GM12878 (cell line): ENCODE data around the gene PVALEF. TPM values are rescaled to one million over a fixed set of nuclear protein-coding genes. Genes with fewer than 3 reads are reported as not detected.

Experiments
- ATAC-seq: fragments of 200-7000 bp; cut with Tn5 transposase; 3 replicates; pipeline ENCODE4 v1.9.1; 2020; ENCODE audit warnings: mild to moderate bottlenecking, moderate library complexity
- BruUV-seq: library from RNA; stranded (reverse); fragments of 400-500 nt; replicated peaks from 2 replicates; lab custom pipeline; 2021; lab: Mats Ljungman, UMichigan
- CTCF ChIA-PET: fragments of 300-600 bp; sonication (Branson Sonifier 250); formaldehyde crosslinking; extraction: SDS; loops from one replicate; lab custom pipeline; 2021; ENCODE audit warnings: inconsistent platforms; lab: Yijun Ruan, JAX
- POLR2A ChIA-PET: fragments of 350-600 bp; formaldehyde crosslinking; extraction: SDS; loops from one replicate; lab custom pipeline; 2021; ENCODE audit warnings: inconsistent platforms; lab: Charles Lee
- RAD21 ChIA-PET: fragments of 300-600 bp; sonication (Branson Sonifier 250); formaldehyde crosslinking; loops from one replicate; lab custom pipeline; 2023; ENCODE audit warnings: antibody characterized with exemption; ENCODE audit not compliant: unreplicated experiment; lab: Charles Lee
- SMC1A ChIA-PET: fragments of 300-600 bp; sonication (Branson Sonifier 250); formaldehyde crosslinking; loops from one replicate; lab custom pipeline; 2023; ENCODE audit not compliant: unreplicated experiment, uncharacterized antibody; lab: Charles Lee
- DNase-seq: peaks from one replicate; pipeline ENCODE4 v3.0.0-alpha.2; 2011; ENCODE audit warnings: low read depth, low spot score
- FAIRE-seq: peaks from 3 replicates; lab custom pipeline; 2011; peaks lifted over from hg19 to GRCh38; lab: Jason Lieb, UNC
- H2AFZ ChIP-seq: 2 replicates; pipeline ENCODE4 v1.6.0; 2011; ENCODE audit warnings: low read depth, low read length, control low read depth; ENCODE audit not compliant: control insufficient read depth
- H3K27ac ChIP-seq: 2 replicates; pipeline ENCODE4 v1.5.1; 2011; ENCODE audit warnings: control low read depth; ENCODE audit not compliant: control insufficient read depth, insufficient read depth
- H3K27me3 ChIP-seq, 2 experiments: replicated peaks in 1 of 2; 2 replicates each; pipeline versions ENCODE4 v1.6.0 to v1.6.1; 2011; ENCODE audit warnings: low read length in 1 of 2; ENCODE audit not compliant: control insufficient read depth in 2 of 2, insufficient read depth in 2 of 2
- H3K36me3 ChIP-seq, 2 experiments: 2 replicates each; pipeline ENCODE4 v1.5.1; 2011; ENCODE audit warnings: low read length in 1 of 2; ENCODE audit not compliant: control insufficient read depth in 2 of 2, insufficient read depth in 2 of 2
- H3K4me1 ChIP-seq: 2 replicates; pipeline ENCODE4 v1.6.1; 2011; ENCODE audit warnings: mild to moderate bottlenecking, low read length, moderate library complexity, mixed read lengths; ENCODE audit not compliant: control insufficient read depth, insufficient read depth
- H3K4me2 ChIP-seq: 2 replicates; pipeline ENCODE4 v1.6.0; 2011; ENCODE audit warnings: control low read depth; ENCODE audit not compliant: control insufficient read depth, insufficient read depth
- H3K4me3 ChIP-seq: fragments of 200-600 bp; sonication (generic); 2 replicates; pipeline ENCODE4 v1.5.1; 2016
- H3K79me2 ChIP-seq: 2 replicates; pipeline ENCODE4 v1.6.0; 2011; ENCODE audit warnings: low read length; ENCODE audit not compliant: control insufficient read depth, insufficient read depth
- H3K9ac ChIP-seq: 2 replicates; pipeline ENCODE4 v1.8.0; 2011; ENCODE audit warnings: low read length, control low read depth, mixed read lengths; ENCODE audit not compliant: control insufficient read depth, insufficient read depth
- H3K9me3 ChIP-seq: replicated peaks from 3 replicates; pipeline ENCODE4 v1.5.1; 2011; ENCODE audit warnings: mild to moderate bottlenecking, low read length; ENCODE audit not compliant: control insufficient read depth, insufficient read depth
- H4K20me1 ChIP-seq: 2 replicates; pipeline ENCODE4 v1.6.0; 2011; ENCODE audit not compliant: control insufficient read depth, insufficient read depth
- ATF7 ChIP-seq: fragments of 450-650 bp; IDR thresholded peaks from 2 replicates; pipeline ENCODE4 v1.6.1; 2016; ENCODE audit warnings: low read depth, mild to moderate bottlenecking
- CHD2 ChIP-seq: IDR thresholded peaks from 2 replicates; pipeline ENCODE4 v1.6.1; 2011; ENCODE audit warnings: low read depth, low read length, improper control_type of control experiment, borderline replicate concordance
- EED ChIP-seq: sonication (generic); IDR thresholded peaks from 2 replicates; pipeline ENCODE4 v1.6.1; 2016; ENCODE audit warnings: antibody characterized with exemption, low read depth
- EGR1 ChIP-seq, 2 experiments: IDR thresholded peaks; 1 replicate in 1 of 2; 2 replicates in 1 of 2; pipeline ENCODE4 v1.6.1; 2011 to 2012; ENCODE audit warnings: low read depth in 2 of 2, low read length in 2 of 2, borderline replicate concordance in 1 of 2, mild to moderate bottlenecking in 1 of 2, moderate library complexity in 1 of 2
- EZH2 ChIP-seq: IDR thresholded peaks from 2 replicates; pipeline ENCODE4 v1.6.1; 2012; ENCODE audit warnings: low read depth, mild to moderate bottlenecking, control low read depth, inconsistent platforms, low read length, borderline replicate concordance; ENCODE audit not compliant: control insufficient read depth
- MTA3 ChIP-seq: IDR thresholded peaks from 2 replicates; pipeline ENCODE4 v1.6.1; 2012; ENCODE audit warnings: low read length, inconsistent platforms, borderline replicate concordance
- NBN ChIP-seq: fragments of 450-650 bp; IDR thresholded peaks from 2 replicates; pipeline ENCODE4 v1.6.1; 2016
- NFYB ChIP-seq: IDR thresholded peaks from 2 replicates; pipeline ENCODE4 v1.6.1; 2011; ENCODE audit warnings: low read depth, mild to moderate bottlenecking, low read length, improper control_type of control experiment, moderate library complexity; ENCODE audit not compliant: insufficient read depth
- PAX8 ChIP-seq: fragments of 450-650 bp; IDR thresholded peaks from 2 replicates; pipeline ENCODE4 v1.6.1; 2017; ENCODE audit warnings: mild to moderate bottlenecking, moderate library complexity
- SIX5 ChIP-seq: IDR thresholded peaks from 2 replicates; pipeline ENCODE4 v1.6.1; 2011; ENCODE audit warnings: mild to moderate bottlenecking, low read depth, low read length, moderate library complexity; ENCODE audit not compliant: severe bottlenecking
- SREBF1 ChIP-seq: IDR thresholded peaks from 2 replicates; pipeline ENCODE4 v1.6.1; 2012; ENCODE audit warnings: mild to moderate bottlenecking, low read length
- SRF ChIP-seq, 2 experiments: IDR thresholded peaks; 2 replicates each; pipeline ENCODE4 v1.6.1; 2011; ENCODE audit warnings: low read depth in 2 of 2, low read length in 2 of 2, mild to moderate bottlenecking in 1 of 2, moderate library complexity in 1 of 2
- SUPT20H ChIP-seq: IDR thresholded peaks from 2 replicates; pipeline ENCODE4 v1.6.1; 2011; ENCODE audit warnings: low read depth, mild to moderate bottlenecking, low read length, moderate library complexity, borderline replicate concordance; ENCODE audit not compliant: control insufficient read depth
- ZNF207 ChIP-seq: fragments of 450-650 bp; IDR thresholded peaks from 2 replicates; pipeline ENCODE4 v1.6.1; 2014; ENCODE audit warnings: antibody characterized with exemption, mild to moderate bottlenecking, borderline replicate concordance
- ZNF217 ChIP-seq: fragments of 450-650 bp; IDR thresholded peaks from 2 replicates; pipeline ENCODE4 v1.6.1; 2017; ENCODE audit warnings: antibody characterized with exemption, mild to moderate bottlenecking
- WGBS: methylation state at CpG from one replicate; pipeline ENCODE4 v1.1.6; 2016; ENCODE audit warnings: low lambda C conversion rate; ENCODE audit not compliant: insufficient replicate concordance, insufficient coverage; ENCODE audit errors: missing lambda C conversion rate; 5-methylcytosine and 5-hydroxymethylcytosine counted together
- in situ Hi-C: fragments of 300-500 bp; cut with MboI; formaldehyde crosslinking; loops from 9 replicates; pipeline ENCODE4 v1.14.3; 2018; ENCODE audit warnings: mixed read lengths
- intact Hi-C: fragments of 100-400 bp; cut with micrococcal nuclease; formaldehyde crosslinking; loops from one replicate; pipeline ENCODE4 v1.14.2; 2022; ENCODE audit not compliant: unreplicated experiment
- polyA plus RNA-seq, 11 experiments: library from polyadenylated mRNA; depleted of rRNA in 4 of 11; unstranded in 6 of 11; stranded (reverse) in 5 of 11; fragments of >200 nt; fragmentation: Nextera tagmentation in 4 of 11; fragmentation: Illumina TruSeq in 1 of 11; extraction: Ambion mirVana in 4 of 11; extraction: Trizol in 1 of 11; gene quantifications; 1 replicate in 1 of 11; 2 replicates in 10 of 11; pipeline versions ENCODE4 v1.2.1 to v1.2.3, GENCODE V29; 2011 to 2016; ENCODE audit warnings: inconsistent platforms in 2 of 11, missing spikeins in 2 of 11, low read depth in 1 of 11
- total RNA-seq, 4 experiments: library from RNA; depleted of rRNA in 3 of 4; stranded (reverse); fragments of >200 nt in 3 of 4; fragmentation: Illumina TruSeq in 1 of 4; extraction: Trizol in 1 of 4; gene quantifications; 2 replicates each; pipeline versions ENCODE4 v1.2.1 to v1.2.3, GENCODE V29; 2013 to 2021
- TF ChIP-seq, protein P1 (sequence below): fragments of 450-650 bp; IDR thresholded peaks from 2 replicates; pipeline ENCODE4 v1.6.1; 2017; ENCODE audit warnings: antibody characterized with exemption, mild to moderate bottlenecking, moderate library complexity

Gene PVALEF
- total and polyA plus RNA-seq, 10 of the 15 experiments (the other 5 are each of a cell fraction or from before 2014, with no cell fraction given), result not detected

DNA sequence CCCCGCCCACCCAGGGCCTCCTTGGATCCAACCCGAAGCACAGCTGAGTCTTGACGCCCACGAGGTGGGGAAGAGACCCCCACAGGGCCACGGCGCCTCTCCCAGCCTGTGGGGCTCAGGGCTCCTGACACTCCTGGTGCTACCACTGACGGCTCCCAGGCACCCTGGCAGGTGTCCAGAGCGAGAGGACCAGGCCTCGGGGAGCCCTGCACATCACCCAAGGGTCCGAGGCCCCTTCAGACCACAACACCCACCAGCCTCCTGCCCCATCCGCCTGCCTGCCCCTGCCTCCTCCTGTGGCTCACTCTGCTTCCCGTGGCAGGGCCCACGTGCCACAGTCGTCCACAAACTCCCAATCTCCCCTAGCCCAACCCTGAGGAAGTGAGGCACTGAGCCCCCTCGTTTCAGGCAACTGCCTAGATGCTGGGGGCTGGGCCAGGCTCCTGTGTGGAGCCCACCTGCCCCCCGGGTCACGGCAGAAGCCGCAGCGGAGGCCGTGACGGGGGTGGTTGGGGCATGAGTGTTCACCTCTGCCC is 29.0 kb downstream of the PVALEF start:
- ChIA-PET POLR2A (no interaction called here), SMC1A (no interaction called here)

GRCh38 chr17:81194941-81195901 is 29.9 kb downstream of the PVALEF start:
- in situ Hi-C loops (no loop called here), intact Hi-C loops (no loop called here)
- no peak for FAIRE-seq
- Histone ChIP-seq H3K4me1 (peaks cover 3% of the 10 kb centered on the region; the same call in 1 of the 2 replicates), H3K27ac (no peak overlapping the region), H3K9me3 (no peaks in the 10 kb centered on the region), H3K27me3 (no peaks in the 10 kb centered on the region), H3K79me2 (no peaks in the 10 kb centered on the region), H2AFZ (no peak overlapping the region), H3K36me3 (peaks cover 0 to 7% of the 10 kb centered on the region in 2 experiments; a peak in 2 of 4 replicates), H3K4me3 (no peak overlapping the region), H3K9ac (no peak overlapping the region), H3K4me2 (no peak overlapping the region), H4K20me1 (no peaks in the 10 kb centered on the region)
- ATAC-seq, result no peak
- ChIA-PET SMC1A (no interaction called here), RAD21 (no interaction called here), CTCF (no interaction called here), POLR2A (no interaction called here)
- no peak for DNase-seq
- no TSS peak for BruUV-seq
- WGBS, result 89% methylated on average over 35 of the region's 37 CpGs
- TF ChIP-seq NFYB, result no peak
- no peak for TF ChIP-seq SUPT20H
- no peak for TF ChIP-seq EED
- no peak for TF ChIP-seq SRF (IDR thresholded peaks at IDR 0.05; ENCODE audit: low read depth in 2 of 2, low read length in 2 of 2)
- TF ChIP-seq, protein P1, sequence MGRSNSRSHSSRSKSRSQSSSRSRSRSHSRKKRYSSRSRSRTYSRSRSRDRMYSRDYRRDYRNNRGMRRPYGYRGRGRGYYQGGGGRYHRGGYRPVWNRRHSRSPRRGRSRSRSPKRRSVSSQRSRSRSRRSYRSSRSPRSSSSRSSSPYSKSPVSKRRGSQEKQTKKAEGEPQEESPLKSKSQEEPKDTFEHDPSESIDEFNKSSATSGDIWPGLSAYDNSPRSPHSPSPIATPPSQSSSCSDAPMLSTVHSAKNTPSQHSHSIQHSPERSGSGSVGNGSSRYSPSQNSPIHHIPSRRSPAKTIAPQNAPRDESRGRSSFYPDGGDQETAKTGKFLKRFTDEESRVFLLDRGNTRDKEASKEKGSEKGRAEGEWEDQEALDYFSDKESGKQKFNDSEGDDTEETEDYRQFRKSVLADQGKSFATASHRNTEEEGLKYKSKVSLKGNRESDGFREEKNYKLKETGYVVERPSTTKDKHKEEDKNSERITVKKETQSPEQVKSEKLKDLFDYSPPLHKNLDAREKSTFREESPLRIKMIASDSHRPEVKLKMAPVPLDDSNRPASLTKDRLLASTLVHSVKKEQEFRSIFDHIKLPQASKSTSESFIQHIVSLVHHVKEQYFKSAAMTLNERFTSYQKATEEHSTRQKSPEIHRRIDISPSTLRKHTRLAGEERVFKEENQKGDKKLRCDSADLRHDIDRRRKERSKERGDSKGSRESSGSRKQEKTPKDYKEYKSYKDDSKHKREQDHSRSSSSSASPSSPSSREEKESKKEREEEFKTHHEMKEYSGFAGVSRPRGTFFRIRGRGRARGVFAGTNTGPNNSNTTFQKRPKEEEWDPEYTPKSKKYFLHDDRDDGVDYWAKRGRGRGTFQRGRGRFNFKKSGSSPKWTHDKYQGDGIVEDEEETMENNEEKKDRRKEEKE, result no peak
- no peak for TF ChIP-seq CHD2
- TF ChIP-seq ZNF207, result no peak

More for the DNA sequence above, 29.0 kb downstream of the PVALEF start:
- BruUV-seq, result no TSS peak
- no peak for ATAC-seq
- Histone ChIP-seq H3K9ac (no peak overlapping the region), H3K27me3 (no peaks in the 10 kb centered on the region), H3K4me1 (peaks cover 3% of the 10 kb centered on the region; the same call in 1 of the 2 replicates), H3K4me2 (no peak overlapping the region), H3K36me3 (peaks cover 0 to 6% of the 10 kb centered on the region in 2 experiments; a peak in 2 of 4 replicates), H4K20me1 (no peaks in the 10 kb centered on the region), H3K9me3 (no peaks in the 10 kb centered on the region), H3K4me3 (no peak overlapping the region), H2AFZ (no peak overlapping the region), H3K27ac (no peak overlapping the region), H3K79me2 (no peaks in the 10 kb centered on the region)
- TF ChIP-seq ZNF217 (no peak), EZH2 (no peak), SREBF1 (no peak), ZNF207 (no peak), SIX5 (no peak), MTA3 (no peak), EGR1 (IDR thresholded peaks at IDR 0.05; ENCODE audit: borderline replicate concordance in 1 of 2, low read depth in 2 of 2, low read length in 2 of 2) (no peak), ATF7 (no peak), PAX8 (no peak), NBN (no peak)
- no peak for DNase-seq
- ChIA-PET RAD21 (no interaction called here), CTCF (no interaction called here)
- FAIRE-seq, result no peak
- WGBS, result 89% methylated on average over 21 of the region's 21 CpGs
- in situ Hi-C loops (no loop called here), intact Hi-C loops (no loop called here)
